K562 (cell line): Measurements from ENCODE around the gene KMT5C. TPM values are rescaled to one million over a fixed set of nuclear protein-coding genes. Genes with fewer than 3 reads are reported as not detected.
A peak's percentile ranks its signal among the peaks of the same experiment; 100 is the strongest.

Source experiments
- ATAC-seq: fragments of 200-7000 bp; cut with Tn5 transposase; 3 replicates; pipeline ENCODE4 v1.9.1; 2020; ENCODE audit warnings: moderate library complexity
- BruUV-seq: library from RNA; stranded (reverse); fragments of 400-500 nt; replicated peaks from 2 replicates; lab custom pipeline; 2021; lab: Mats Ljungman, UMichigan
- CTCF ChIA-PET: fragments of 300-600 bp; formaldehyde crosslinking; extraction: SDS; loops from one replicate; lab custom pipeline; 2021; ENCODE audit warnings: low intra/inter-chr PET ratio; lab: Yijun Ruan, JAX
- POLR2A ChIA-PET: fragments of 300-600, 350-650 bp; sonication (Branson Sonifier 250); formaldehyde crosslinking; extraction: SDS; loops from one replicate; lab custom pipeline; 2021; ENCODE audit warnings: antibody characterized with exemption, inconsistent platforms; lab: Yijun Ruan, JAX
- DNase-seq, 4 experiments: peaks; one replicate each; pipeline versions ENCODE4 v3.0.0 to v3.0.0-alpha.2; 2011 to 2018; ENCODE audit warnings: low spot score in 3 of 4, mixed read lengths in 3 of 4; ENCODE audit errors: extremely low read depth in 1 of 4
- FAIRE-seq: peaks from 2 replicates; lab custom pipeline; 2011; peaks lifted over from hg19 to GRCh38; lab: Jason Lieb, UNC
- H2AFZ ChIP-seq: 2 replicates; pipeline ENCODE4 v1.6.0; 2011; ENCODE audit warnings: low read depth, low read length, control low read depth, inconsistent platforms
- H3K27ac ChIP-seq: fragments of 200-600 bp; 3 replicates; pipeline ENCODE4 v1.8.0; 2011; ENCODE audit warnings: low read depth, mild to moderate bottlenecking, control low read depth, inconsistent platforms, low read length, moderate library complexity, mixed read lengths; ENCODE audit errors: extremely low read depth
- H3K27me3 ChIP-seq, 2 experiments: fragments of 300-600 bp in 1 of 2; 2 replicates in 1 of 2; 3 replicates in 1 of 2; pipeline versions ENCODE4 v1.6.0 to v1.8.0; 2011; ENCODE audit warnings: inconsistent platforms in 2 of 2, low read length in 2 of 2, mild to moderate bottlenecking in 1 of 2, mixed read lengths in 1 of 2, moderate library complexity in 1 of 2; ENCODE audit not compliant: control insufficient read depth in 2 of 2, insufficient read depth in 2 of 2
- H3K36me3 ChIP-seq: fragments of 300-600 bp; 3 replicates; pipeline ENCODE4 v1.8.0; 2011; ENCODE audit warnings: mild to moderate bottlenecking, low read length, inconsistent platforms; ENCODE audit not compliant: control insufficient read depth, insufficient read depth
- H3K4me1 ChIP-seq, 2 experiments: fragments of 200-600 bp in 1 of 2; replicated peaks in 1 of 2; 2 replicates in 1 of 2; 3 replicates in 1 of 2; pipeline versions ENCODE4 v1.5.1 to v1.8.0; 2011; ENCODE audit warnings: inconsistent platforms in 2 of 2, low read length in 2 of 2, mild to moderate bottlenecking in 1 of 2, mixed read lengths in 1 of 2, moderate library complexity in 1 of 2; ENCODE audit not compliant: control insufficient read depth in 2 of 2, insufficient read depth in 2 of 2
- H3K4me2 ChIP-seq: 2 replicates; pipeline ENCODE4 v1.6.1; 2011; ENCODE audit warnings: low read length, control low read depth, inconsistent platforms, mixed read lengths; ENCODE audit not compliant: insufficient read depth
- H3K4me3 ChIP-seq: fragments of 200-600 bp; sonication (generic), shearing (Covaris generic); 2 replicates; pipeline ENCODE4 v1.5.1; 2016; ENCODE audit warnings: control low read depth, inconsistent platforms
- H3K79me2 ChIP-seq: fragments of 200-600 bp; 3 replicates; pipeline ENCODE4 v1.8.0; 2011; ENCODE audit warnings: low read length, inconsistent platforms; ENCODE audit not compliant: control insufficient read depth, insufficient read depth
- H3K9ac ChIP-seq, 2 experiments: 2 replicates each; pipeline versions ENCODE4 v1.6.0 to v1.6.1; 2011; ENCODE audit warnings: low read depth in 2 of 2, low read length in 2 of 2, control low read depth in 1 of 2, inconsistent platforms in 1 of 2, mild to moderate bottlenecking in 1 of 2, mixed read lengths in 1 of 2; ENCODE audit not compliant: insufficient read depth in 1 of 2
- H3K9me1 ChIP-seq: one replicate; pipeline ENCODE4 v1.6.0; 2011; ENCODE audit warnings: inconsistent platforms, mild to moderate bottlenecking, low read length, moderate library complexity; ENCODE audit not compliant: control insufficient read depth, insufficient read depth
- H3K9me3 ChIP-seq: replicated peaks from 2 replicates; pipeline ENCODE4 v1.5.1; 2011; ENCODE audit warnings: low read depth, low read length, inconsistent platforms; ENCODE audit not compliant: control insufficient read depth, insufficient read depth
- H4K20me1 ChIP-seq: replicated peaks from 2 replicates; pipeline ENCODE4 v1.6.1; 2011; ENCODE audit warnings: low read length, inconsistent platforms, mixed read lengths; ENCODE audit not compliant: control insufficient read depth, insufficient read depth
- FOSL1 ChIP-seq: fragments of 200-800 bp; sonication (Bioruptor generic); conservative IDR thresholded peaks from 2 replicates; pipeline ENCODE4 v1.6.1; 2016; ENCODE audit warnings: missing genetic modification characterization, missing compliant biosample characterization
- HDAC3 ChIP-seq: fragments of 450-650 bp; IDR thresholded peaks from 2 replicates; pipeline ENCODE4 v1.6.1; 2018; ENCODE audit warnings: borderline replicate concordance, mild to moderate bottlenecking, moderate library complexity; ENCODE audit not compliant: partially characterized antibody
- JUN ChIP-seq, 2 experiments: sonication (generic) in 1 of 2; formaldehyde crosslinking in 1 of 2; IDR thresholded peaks; 2 replicates each; pipeline versions ENCODE4 v1.6.1 to v1.8.0; 2012 to 2022; ENCODE audit warnings: borderline replicate concordance in 2 of 2, mild to moderate bottlenecking in 2 of 2, improper control_type of control experiment in 1 of 2, low read depth in 1 of 2, low read length in 1 of 2, missing genetic modification reagents in 1 of 2
- NFIC ChIP-seq: fragments of 450-650 bp; IDR thresholded peaks from 2 replicates; pipeline ENCODE4 v1.6.1; 2017; ENCODE audit warnings: mild to moderate bottlenecking, inconsistent platforms
- POLR2B ChIP-seq: fragments of 450-650 bp; IDR thresholded peaks from 2 replicates; pipeline ENCODE4 v1.6.1; 2018; ENCODE audit warnings: low read depth; ENCODE audit not compliant: partially characterized antibody
- RAD51 ChIP-seq: fragments of 450-650 bp; IDR thresholded peaks from 2 replicates; pipeline ENCODE4 v1.7.1; 2016; ENCODE audit warnings: low read depth, mild to moderate bottlenecking, borderline replicate concordance
- SIN3A ChIP-seq, 2 experiments: fragments of 150-350 bp in 1 of 2; IDR thresholded peaks; 2 replicates each; pipeline ENCODE4 v1.6.1; 2011 to 2016; ENCODE audit warnings: borderline replicate concordance in 2 of 2, low read depth in 2 of 2, low read length in 2 of 2, mild to moderate bottlenecking in 2 of 2, moderate library complexity in 2 of 2; ENCODE audit not compliant: control insufficient read depth in 1 of 2
- TOE1 ChIP-seq, 2 experiments: fragments of 450-650 bp in 1 of 2; sonication (generic) in 1 of 2; formaldehyde crosslinking in 1 of 2; IDR thresholded peaks; 2 replicates each; pipeline versions ENCODE4 v1.7.1 to v1.8.0; 2016 to 2022; ENCODE audit warnings: borderline replicate concordance in 2 of 2, mild to moderate bottlenecking in 2 of 2, antibody characterized with exemption in 1 of 2, inconsistent platforms in 1 of 2, low read depth in 1 of 2, missing genetic modification reagents in 1 of 2, moderate library complexity in 1 of 2
- ZNF263 ChIP-seq: sonication (generic); formaldehyde crosslinking; IDR thresholded peaks from 2 replicates; pipeline ENCODE4 v1.8.0; 2022; ENCODE audit warnings: mild to moderate bottlenecking, missing genetic modification reagents, borderline replicate concordance
- WGBS: fragments of 100-300 bp; shearing (Covaris generic); methylation state at CpG from one replicate; pipeline ENCODE4 v1.1.6; 2016; ENCODE audit warnings: low coverage, mixed read lengths; ENCODE audit not compliant: insufficient coverage; ENCODE audit errors: missing lambda C conversion rate; 5-methylcytosine and 5-hydroxymethylcytosine counted together
- in situ Hi-C: fragments of 300-500 bp; cut with MboI; formaldehyde crosslinking; loops from 4 replicates; pipeline ENCODE4 v1.15.0; 2018; ENCODE audit warnings: inconsistent platforms, mixed read lengths
- intact Hi-C: fragments of 100-400 bp; cut with micrococcal nuclease; formaldehyde crosslinking; loops from 2 replicates; pipeline ENCODE4 v1.14.2; 2022
- polyA plus RNA-seq, 8 experiments: library from polyadenylated mRNA; depleted of rRNA in 4 of 8; stranded (reverse) in 5 of 8; unstranded in 3 of 8; fragments of >200 nt; fragmentation: Nextera tagmentation in 2 of 8; fragmentation: Illumina TruSeq in 1 of 8; extraction: Ambion mirVana in 2 of 8; extraction: Trizol in 1 of 8; gene quantifications; 2 replicates each; pipeline versions ENCODE4 v1.2.1 to v1.2.3, GENCODE V29; 2011 to 2014; ENCODE audit warnings: inconsistent platforms in 1 of 8, missing spikeins in 1 of 8
- total RNA-seq, 7 experiments: library from RNA; depleted of rRNA in 6 of 7; stranded (reverse); fragments of >200 nt in 6 of 7; fragmentation: Illumina TruSeq in 2 of 7; extraction: Trizol in 2 of 7; gene quantifications; 2 replicates each; pipeline versions ENCODE4 v1.2.1 to v1.2.3, GENCODE V29; 2011 to 2021; ENCODE audit warnings: low replicate concordance in 1 of 7
- TF ChIP-seq, protein P1 (sequence below): fragments of 250-450 bp; sonication (Bioruptor Pico); IDR thresholded peaks from 2 replicates; pipeline ENCODE4 v1.9.0; 2021; ENCODE audit warnings: mild to moderate bottlenecking
- TF ChIP-seq, protein P2 (sequence below): fragments of 250-450 bp; sonication (Bioruptor Pico); IDR thresholded peaks from 2 replicates; pipeline ENCODE4 v1.4.0; 2020

The KMT5C gene
- total and polyA plus RNA-seq, 9 of the 15 experiments (the other 6 are each of a cell fraction or from before 2014, with no cell fraction given): 0.15 to 53.5 (median 16.6) TPM

DNA sequence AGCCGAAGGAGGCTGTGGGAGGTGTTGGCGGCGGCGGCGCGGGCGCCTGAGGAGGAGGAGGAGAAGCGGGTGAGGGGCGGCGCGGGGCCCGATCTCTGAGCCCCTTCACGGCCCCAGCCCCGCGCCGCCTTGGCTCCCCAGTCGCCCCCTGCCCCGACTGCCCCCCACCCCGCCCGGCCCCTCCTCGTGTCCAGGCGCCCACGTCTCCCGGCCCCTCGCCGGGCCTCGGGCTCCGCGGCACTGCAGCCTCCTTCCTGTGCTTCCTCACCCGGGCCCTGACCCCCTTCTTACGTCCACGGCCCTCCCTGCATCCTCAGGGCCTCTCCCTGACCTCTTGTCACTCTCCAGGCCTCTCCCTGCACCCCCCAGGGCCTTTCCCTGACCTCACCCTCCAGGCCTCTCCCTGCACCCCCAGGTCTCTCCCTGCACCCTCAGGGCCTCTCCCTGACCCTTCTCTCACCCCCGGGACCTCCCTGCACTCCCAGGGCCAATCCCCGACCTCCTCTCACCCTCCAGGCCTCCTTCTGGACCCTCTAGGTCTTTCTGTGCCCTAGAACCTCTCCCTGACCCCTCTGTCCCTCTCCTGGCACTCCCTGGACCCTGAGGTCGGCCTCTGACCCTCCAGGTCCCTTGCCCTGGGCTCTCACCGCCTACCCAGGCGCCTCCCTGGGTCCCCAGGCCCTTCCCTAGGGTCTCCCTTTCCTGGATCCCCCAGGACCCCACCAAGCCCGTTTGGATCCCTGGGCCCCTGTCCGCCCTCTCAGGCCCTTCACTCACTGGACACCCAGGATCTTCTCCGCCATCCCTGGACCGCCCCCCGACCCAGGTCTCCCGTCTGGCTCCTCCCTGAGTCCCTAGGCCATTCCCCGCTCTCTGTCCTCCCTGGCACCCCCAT is 460 bp downstream of the KMT5C start:
- DNase-seq (peak; percentile 38 to 69 (median 48)), FAIRE-seq (no peak), ATAC-seq (peak; percentile 3)
- Histone ChIP-seq H3K4me2 (peak overlapping the region; percentile 97), H2AFZ (no peak overlapping the region), H3K36me3 (peaks cover 32% of the 10 kb centered on the region; the same call in 2 of the 3 replicates), H3K79me2 (peaks cover 24% of the 10 kb centered on the region), H4K20me1 (0 out of 2 replicates have a peak, but pooled peaks cover 6% of the 10 kb centered on the region), H3K9ac (peak overlapping the region; percentile 97 to 99), H3K9me3 (no peaks in the 10 kb centered on the region), H3K9me1 (no peaks in the 10 kb centered on the region), H3K4me1 (peaks cover 7 to 55% of the 10 kb centered on the region in 2 experiments; a peak in 4 of 5 replicates), H3K27ac (peak overlapping the region; percentile 97), H3K27me3 (no peaks in the 10 kb centered on the region), H3K4me3 (peak overlapping the region; percentile 92)
- under 1% methylated on average over 16 of the region's 44 CpGs for WGBS
- no TSS peak for BruUV-seq
- in situ Hi-C loops (no loop called here), intact Hi-C loops (loop anchor here (5.0 kb wide), 1 partner anchor 38 kb away; no protein-coding TSS in a partner anchor)
- CTCF ChIA-PET: no interaction called here
- POLR2A ChIA-PET: interaction anchor here (0.7 to 2.3 kb wide), 21 partner anchors 9 to 180 kb away, joined by 3 to 14 read pairs (median 5); partner anchors contain the start of genes HSPBP1, PPP6R1 and TMEM238
- no peak for TF ChIP-seq RAD51
- TF ChIP-seq NFIC: peak; percentile 34; the same call in 1 of the 2 replicates
- TF ChIP-seq, protein P1, sequence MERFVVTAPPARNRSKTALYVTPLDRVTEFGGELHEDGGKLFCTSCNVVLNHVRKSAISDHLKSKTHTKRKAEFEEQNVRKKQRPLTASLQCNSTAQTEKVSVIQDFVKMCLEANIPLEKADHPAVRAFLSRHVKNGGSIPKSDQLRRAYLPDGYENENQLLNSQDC: no peak
- no peak for TF ChIP-seq JUN (IDR thresholded peaks at IDR 0.05; ENCODE audit: borderline replicate concordance, low read depth, low read length)
- TF ChIP-seq JUN (CRISPR knock-in tag; IDR thresholded peaks at IDR 0.05; ENCODE audit: borderline replicate concordance): peak; percentile 51; the same call in 1 of the 2 replicates
- no peak for TF ChIP-seq FOSL1 (tag)
- TF ChIP-seq ZNF263: peak; percentile 83
- TF ChIP-seq HDAC3: no peak
- peak; percentile 76 for TF ChIP-seq POLR2B
- TF ChIP-seq, protein P2, sequence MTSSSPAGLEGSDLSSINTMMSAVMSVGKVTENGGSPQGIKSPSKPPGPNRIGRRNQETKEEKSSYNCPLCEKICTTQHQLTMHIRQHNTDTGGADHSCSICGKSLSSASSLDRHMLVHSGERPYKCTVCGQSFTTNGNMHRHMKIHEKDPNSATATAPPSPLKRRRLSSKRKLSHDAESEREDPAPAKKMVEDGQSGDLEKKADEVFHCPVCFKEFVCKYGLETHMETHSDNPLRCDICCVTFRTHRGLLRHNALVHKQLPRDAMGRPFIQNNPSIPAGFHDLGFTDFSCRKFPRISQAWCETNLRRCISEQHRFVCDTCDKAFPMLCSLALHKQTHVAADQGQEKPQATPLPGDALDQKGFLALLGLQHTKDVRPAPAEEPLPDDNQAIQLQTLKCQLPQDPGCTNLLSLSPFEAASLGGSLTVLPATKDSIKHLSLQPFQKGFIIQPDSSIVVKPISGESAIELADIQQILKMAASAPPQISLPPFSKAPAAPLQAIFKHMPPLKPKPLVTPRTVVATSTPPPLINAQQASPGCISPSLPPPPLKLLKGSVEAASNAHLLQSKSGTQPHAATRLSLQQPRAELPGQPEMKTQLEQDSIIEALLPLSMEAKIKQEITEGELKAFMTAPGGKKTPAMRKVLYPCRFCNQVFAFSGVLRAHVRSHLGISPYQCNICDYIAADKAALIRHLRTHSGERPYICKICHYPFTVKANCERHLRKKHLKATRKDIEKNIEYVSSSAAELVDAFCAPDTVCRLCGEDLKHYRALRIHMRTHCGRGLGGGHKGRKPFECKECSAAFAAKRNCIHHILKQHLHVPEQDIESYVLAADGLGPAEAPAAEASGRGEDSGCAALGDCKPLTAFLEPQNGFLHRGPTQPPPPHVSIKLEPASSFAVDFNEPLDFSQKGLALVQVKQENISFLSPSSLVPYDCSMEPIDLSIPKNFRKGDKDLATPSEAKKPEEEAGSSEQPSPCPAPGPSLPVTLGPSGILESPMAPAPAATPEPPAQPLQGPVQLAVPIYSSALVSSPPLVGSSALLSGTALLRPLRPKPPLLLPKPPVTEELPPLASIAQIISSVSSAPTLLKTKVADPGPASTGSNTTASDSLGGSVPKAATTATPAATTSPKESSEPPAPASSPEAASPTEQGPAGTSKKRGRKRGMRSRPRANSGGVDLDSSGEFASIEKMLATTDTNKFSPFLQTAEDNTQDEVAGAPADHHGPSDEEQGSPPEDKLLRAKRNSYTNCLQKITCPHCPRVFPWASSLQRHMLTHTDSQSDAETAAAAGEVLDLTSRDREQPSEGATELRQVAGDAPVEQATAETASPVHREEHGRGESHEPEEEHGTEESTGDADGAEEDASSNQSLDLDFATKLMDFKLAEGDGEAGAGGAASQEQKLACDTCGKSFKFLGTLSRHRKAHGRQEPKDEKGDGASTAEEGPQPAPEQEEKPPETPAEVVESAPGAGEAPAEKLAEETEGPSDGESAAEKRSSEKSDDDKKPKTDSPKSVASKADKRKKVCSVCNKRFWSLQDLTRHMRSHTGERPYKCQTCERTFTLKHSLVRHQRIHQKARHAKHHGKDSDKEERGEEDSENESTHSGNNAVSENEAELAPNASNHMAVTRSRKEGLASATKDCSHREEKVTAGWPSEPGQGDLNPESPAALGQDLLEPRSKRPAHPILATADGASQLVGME: no peak
- TF ChIP-seq TOE1 (IDR thresholded peaks at IDR 0.05; ENCODE audit: borderline replicate concordance): peak; percentile 14; the same call in 1 of the 2 replicates
- TF ChIP-seq TOE1 (CRISPR knock-in tag; IDR thresholded peaks at IDR 0.05; ENCODE audit: borderline replicate concordance, low read depth): no peak
- TF ChIP-seq SIN3A (IDR thresholded peaks at IDR 0.05; ENCODE audit: borderline replicate concordance in 2 of 2, control insufficient read depth in 1 of 2, low read depth in 2 of 2, low read length in 2 of 2): peak in 1 of 2 experiments; percentile 9; a peak in 1 of 4 replicates
